Osteocyte (in vitro differentiated cells): ENCODE measurements around the gene CSF1. TPM values are rescaled to one million over a fixed set of nuclear protein-coding genes. Genes with fewer than 3 reads are reported as not detected.
A peak's percentile ranks its signal among the peaks of the same experiment; 100 is the strongest.

Source experiments
- DNase-seq: peaks from one replicate; pipeline ENCODE4 v3.0.0; 2021; ENCODE audit warnings: mixed read lengths; ENCODE audit not compliant: unreplicated experiment; ENCODE audit errors: extremely low spot score
- H3K27ac Mint-ChIP-seq: one replicate; pipeline ENCODE4 v1.8.0; 2021; ENCODE audit warnings: mild to moderate bottlenecking, mixed read lengths; ENCODE audit not compliant: unreplicated experiment
- H3K27me3 Mint-ChIP-seq: one replicate; pipeline ENCODE4 v1.8.0; 2021; ENCODE audit warnings: mixed read lengths; ENCODE audit not compliant: unreplicated experiment
- H3K36me3 Mint-ChIP-seq: one replicate; pipeline ENCODE4 v1.8.0; 2021; ENCODE audit warnings: mixed read lengths; ENCODE audit not compliant: unreplicated experiment
- H3K4me1 Mint-ChIP-seq: one replicate; pipeline ENCODE4 v1.8.0; 2021; ENCODE audit warnings: mixed read lengths; ENCODE audit not compliant: unreplicated experiment
- H3K4me3 Mint-ChIP-seq: one replicate; pipeline ENCODE4 v1.8.0; 2021; ENCODE audit warnings: mild to moderate bottlenecking, moderate library complexity, mixed read lengths; ENCODE audit not compliant: unreplicated experiment
- H3K9me3 Mint-ChIP-seq: one replicate; pipeline ENCODE4 v1.8.0; 2021; ENCODE audit warnings: mixed read lengths; ENCODE audit not compliant: unreplicated experiment
- CTCF ChIP-seq: fragments of 200-600 bp; sonication (generic); IDR thresholded peaks from 2 replicates; pipeline ENCODE4 v1.5.0; 2021; ENCODE audit warnings: antibody characterized with exemption, mild to moderate bottlenecking, moderate library complexity
- total RNA-seq: library from RNA; stranded (reverse); gene quantifications from 2 replicates; pipeline ENCODE4 v1.2.1, GENCODE V29; 2021

Gene CSF1
- total RNA-seq, 1 donor from 2014 or later, result 27.9 TPM

DNA sequence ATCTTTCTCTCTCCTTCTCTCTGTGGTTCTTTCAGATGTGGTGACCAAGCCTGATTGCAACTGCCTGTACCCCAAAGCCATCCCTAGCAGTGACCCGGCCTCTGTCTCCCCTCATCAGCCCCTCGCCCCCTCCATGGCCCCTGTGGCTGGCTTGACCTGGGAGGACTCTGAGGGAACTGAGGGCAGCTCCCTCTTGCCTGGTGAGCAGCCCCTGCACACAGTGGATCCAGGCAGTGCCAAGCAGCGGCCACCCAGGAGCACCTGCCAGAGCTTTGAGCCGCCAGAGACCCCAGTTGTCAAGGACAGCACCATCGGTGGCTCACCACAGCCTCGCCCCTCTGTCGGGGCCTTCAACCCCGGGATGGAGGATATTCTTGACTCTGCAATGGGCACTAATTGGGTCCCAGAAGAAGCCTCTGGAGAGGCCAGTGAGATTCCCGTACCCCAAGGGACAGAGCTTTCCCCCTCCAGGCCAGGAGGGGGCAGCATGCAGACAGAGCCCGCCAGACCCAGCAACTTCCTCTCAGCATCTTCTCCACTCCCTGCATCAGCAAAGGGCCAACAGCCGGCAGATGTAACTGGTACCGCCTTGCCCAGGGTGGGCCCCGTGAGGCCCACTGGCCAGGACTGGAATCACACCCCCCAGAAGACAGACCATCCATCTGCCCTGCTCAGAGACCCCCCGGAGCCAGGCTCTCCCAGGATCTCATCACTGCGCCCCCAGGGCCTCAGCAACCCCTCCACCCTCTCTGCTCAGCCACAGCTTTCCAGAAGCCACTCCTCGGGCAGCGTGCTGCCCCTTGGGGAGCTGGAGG, 12.7 kb downstream of the CSF1 start:
- peaks cover 26% of the 10 kb centered on the region for H3K4me1 Mint-ChIP-seq
- TF ChIP-seq CTCF, result peak; percentile 43
- no peaks in the 10 kb centered on the region for H3K9me3 Mint-ChIP-seq
- H3K27me3 Mint-ChIP-seq, result no peaks in the 10 kb centered on the region
- no peak overlapping the region for H3K4me3 Mint-ChIP-seq
- no peak overlapping the region for H3K27ac Mint-ChIP-seq
- DNase-seq, result no peak
- H3K36me3 Mint-ChIP-seq, result peaks cover 65% of the 10 kb centered on the region

DNA sequence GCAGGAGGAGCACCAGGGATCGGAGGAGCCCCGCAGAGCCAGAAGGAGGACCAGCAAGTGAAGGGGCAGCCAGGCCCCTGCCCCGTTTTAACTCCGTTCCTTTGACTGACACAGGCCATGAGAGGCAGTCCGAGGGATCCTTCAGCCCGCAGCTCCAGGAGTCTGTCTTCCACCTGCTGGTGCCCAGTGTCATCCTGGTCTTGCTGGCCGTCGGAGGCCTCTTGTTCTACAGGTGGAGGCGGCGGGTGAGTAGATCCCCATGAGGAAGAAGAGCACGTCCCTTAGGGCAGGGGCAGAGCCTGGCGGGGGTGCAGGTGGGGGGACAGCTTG, 13.3 kb downstream of the CSF1 start:
- no peaks in the 10 kb centered on the region for H3K9me3 Mint-ChIP-seq
- TF ChIP-seq CTCF, result no peak
- no peak overlapping the region for H3K4me3 Mint-ChIP-seq
- DNase-seq, result no peak
- no peak overlapping the region for H3K27ac Mint-ChIP-seq
- no peaks in the 10 kb centered on the region for H3K27me3 Mint-ChIP-seq
- peaks cover 62% of the 10 kb centered on the region for H3K36me3 Mint-ChIP-seq
- H3K4me1 Mint-ChIP-seq, result peaks cover 26% of the 10 kb centered on the region

DNA sequence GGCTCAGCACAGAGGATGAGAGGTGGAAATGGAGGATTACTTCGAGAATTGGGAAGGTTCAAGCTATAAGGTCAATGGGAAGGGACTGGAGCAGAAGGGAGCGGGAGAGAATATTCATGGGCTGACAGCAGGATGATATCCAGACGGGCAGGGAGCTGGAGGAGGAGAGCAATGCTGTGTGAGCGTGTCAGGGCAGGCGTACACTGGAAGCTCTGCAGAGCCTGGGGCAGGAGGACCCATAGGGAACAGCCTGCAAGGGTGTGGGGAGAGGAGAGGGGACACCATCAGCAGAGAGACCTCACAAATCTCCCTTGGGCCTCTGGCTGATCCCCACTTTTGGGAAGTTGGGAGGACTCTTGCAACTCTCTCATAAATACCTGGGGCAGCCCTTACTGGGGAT, 13.7 kb downstream of the CSF1 start:
- no peak for DNase-seq
- H3K27me3 Mint-ChIP-seq, result no peaks in the 10 kb centered on the region
- peaks cover 61% of the 10 kb centered on the region for H3K36me3 Mint-ChIP-seq
- no peak for TF ChIP-seq CTCF
- H3K4me3 Mint-ChIP-seq, result no peak overlapping the region
- H3K9me3 Mint-ChIP-seq, result no peaks in the 10 kb centered on the region
- no peak overlapping the region for H3K27ac Mint-ChIP-seq
- H3K4me1 Mint-ChIP-seq, result peaks cover 28% of the 10 kb centered on the region

DNA sequence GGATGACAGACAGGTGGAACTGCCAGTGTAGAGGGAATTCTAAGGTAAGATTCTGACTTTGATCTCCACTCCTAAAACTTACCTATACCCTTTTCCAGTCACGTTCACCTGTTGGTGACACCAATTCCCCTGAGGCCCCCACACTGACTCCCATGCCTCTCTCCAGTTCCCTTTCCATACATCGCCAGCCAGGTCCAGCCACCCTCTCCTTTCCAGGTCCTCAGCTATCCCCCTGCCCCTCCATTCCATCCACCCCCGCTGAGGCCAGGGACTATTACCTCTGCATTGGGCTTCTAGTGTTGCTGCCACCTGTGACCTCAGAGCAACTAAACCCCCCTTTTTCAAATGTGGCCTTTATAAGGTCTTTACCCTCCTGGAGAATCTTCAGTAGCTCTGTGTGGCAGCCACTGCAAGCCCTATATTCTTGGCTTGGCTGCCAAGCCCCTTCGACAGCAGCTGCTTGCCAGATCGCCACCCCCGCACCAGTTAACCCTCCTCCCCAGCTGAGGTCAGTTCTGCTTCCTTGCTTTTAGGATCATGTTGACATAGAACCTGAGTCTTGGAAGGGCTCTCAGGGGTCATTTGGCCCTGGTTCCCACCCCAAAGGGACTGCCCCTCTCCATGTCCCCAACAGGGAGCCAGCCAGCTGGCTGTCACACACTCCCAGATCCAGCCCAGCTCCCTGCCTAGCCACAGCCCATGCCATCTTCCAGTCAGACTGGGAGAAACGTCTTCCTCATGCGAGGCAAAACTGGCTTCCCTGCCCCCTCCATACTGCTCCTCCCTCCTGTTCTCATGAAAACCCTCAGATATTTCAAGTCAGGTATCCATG, 14.7 kb downstream of the CSF1 start:
- DNase-seq, result no peak
- Mint-ChIP-seq H3K4me1 (peaks cover 37% of the 10 kb centered on the region), H3K36me3 (peaks cover 61% of the 10 kb centered on the region), H3K27ac (no peak overlapping the region), H3K4me3 (no peak overlapping the region), H3K9me3 (no peaks in the 10 kb centered on the region), H3K27me3 (no peaks in the 10 kb centered on the region)
- no peak for TF ChIP-seq CTCF

- no peaks in the 10 kb centered on the region for H3K27me3 Mint-ChIP-seq
- DNase-seq, result no peak
- peaks cover 48% of the 10 kb centered on the region for H3K4me1 Mint-ChIP-seq
- no peak overlapping the region for H3K4me3 Mint-ChIP-seq
- H3K36me3 Mint-ChIP-seq, result peaks cover 51% of the 10 kb centered on the region
- no peaks in the 10 kb centered on the region for H3K9me3 Mint-ChIP-seq
- TF ChIP-seq CTCF, result no peak
- H3K27ac Mint-ChIP-seq, result peak overlapping the region; percentile 81
Observed at GRCh38 chr1:109926662-109927300, 16.1 kb downstream of the CSF1 start.
